ENCODE measurements around the gene RPN2. TPM values are rescaled to one million over a fixed set of nuclear protein-coding genes. Genes with fewer than 3 reads are reported as not detected.

The RPN2 gene
- total RNA-seq, 1 donor from 2014 or later, result 119 TPM

GRCh38 chr20:37185686-37186085 is 6.6 kb downstream of the RPN2 start:
- DNase-seq, result no peak

GRCh38 chr20:37188787-37189186 is 9.7 kb downstream of the RPN2 start:
- DNase-seq, result no peak

- no peak for DNase-seq
Observed at GRCh38 chr20:37189416-37190016, 10.4 kb downstream of the RPN2 start.

GRCh38 chr20:37190354-37191112 is 11.4 kb downstream of the RPN2 start:
- no peak for DNase-seq

- peak; percentile 96 for DNase-seq
Observed at GRCh38 chr20:37192137-37192854, 13.2 kb downstream of the RPN2 start.

- no peak for DNase-seq
Observed at GRCh38 chr20:37193226-37193625, 14.1 kb downstream of the RPN2 start.

GRCh38 chr20:37193821-37194220 is 14.7 kb downstream of the RPN2 start:
- no peak for DNase-seq

- peak; percentile 25 for DNase-seq
Observed at GRCh38 chr20:37194621-37195417, 15.7 kb downstream of the RPN2 start.

GRCh38 chr20:37198932-37199660 is 20.0 kb downstream of the RPN2 start:
- no peak for DNase-seq

GRCh38 chr20:37200376-37200775 is 21.2 kb downstream of the RPN2 start:
- DNase-seq, result no peak

GRCh38 chr20:37200926-37201826 is 22.0 kb downstream of the RPN2 start:
- no peak for DNase-seq

GRCh38 chr20:37201827-37202162 is 22.7 kb downstream of the RPN2 start:
- no peak for DNase-seq

GRCh38 chr20:37202267-37202943 is 23.3 kb downstream of the RPN2 start:
- peak; percentile 66 for DNase-seq

GRCh38 chr20:37204056-37204455 is 24.9 kb downstream of the RPN2 start:
- DNase-seq, result no peak

GRCh38 chr20:37205130-37205529 is 26.0 kb downstream of the RPN2 start:
- no peak for DNase-seq

GRCh38 chr20:37205794-37206193 is 26.7 kb downstream of the RPN2 start:
- no peak for DNase-seq

- DNase-seq, result peak; percentile 79
Observed at GRCh38 chr20:37207171-37207570, 28.0 kb downstream of the RPN2 start.

GRCh38 chr20:37209193-37209592 is 30.1 kb downstream of the RPN2 start:
- no peak for DNase-seq

GRCh38 chr20:37209661-37210314 is 30.7 kb downstream of the RPN2 start:
- no peak for DNase-seq

GRCh38 chr20:37218441-37218840 is 39.3 kb downstream of the RPN2 start:
- no peak for DNase-seq
